Gastrocnemius medialis (tissue), 4 donors: ENCODE data around the gene ARMC2.

Experiments
- CTCF ChIP-seq, 5 experiments: fragments of 450-650 bp in 3 of 5; fragments of 200-600 bp in 2 of 5; sonication (generic) in 2 of 5; IDR thresholded peaks in 4 of 5; conservative IDR thresholded peaks in 1 of 5; 1 replicate in 4 of 5; 2 replicates in 1 of 5; pipeline ENCODE4 v1.5.1; 2016 to 2019; ENCODE audit warnings: antibody characterized with exemption in 5 of 5, mild to moderate bottlenecking in 3 of 5, moderate library complexity in 3 of 5
- POLR2A ChIP-seq, 2 donors: fragments of 450-650 bp; IDR thresholded peaks; one replicate each; pipeline ENCODE4 v1.6.1; 2017; ENCODE audit warnings: antibody characterized with exemption in 2 of 2, mild to moderate bottlenecking in 2 of 2, moderate library complexity in 2 of 2

GRCh38 chr6:108993876-108994275, 145.7 kb downstream of the ARMC2 start:
- TF ChIP-seq CTCF (IDR thresholded peaks at IDR 0.05 in 4 of 5, conservative IDR thresholded peaks at IDR 0.05 in 1 of 5) (no peak), POLR2A (IDR thresholded peaks at IDR 0.05) (no peak)
